A549 (cell line): ENCODE results near the gene MYOF. TPM values are rescaled to one million over a fixed set of nuclear protein-coding genes. Genes with fewer than 3 reads are reported as not detected.

ENCODE experiments used
- ATAC-seq, 2 experiments: fragments of 200-7000 bp in 1 of 2; fragments of >200 bp in 1 of 2; cut with Nextera tagmentation in 1 of 2; cut with Tn5 transposase in 1 of 2; 3 replicates each; pipeline versions ENCODE4 v1.8.0 to v1.9.1; 2018 to 2020; ENCODE audit warnings: mild to moderate bottlenecking in 1 of 2, moderate library complexity in 1 of 2
- CTCF ChIA-PET: fragments of 300-600 bp; sonication (Branson Sonifier 250); formaldehyde crosslinking; extraction: SDS; loops from one replicate; lab custom pipeline; 2021; ENCODE audit warnings: antibody characterized with exemption, inconsistent platforms; lab: Yijun Ruan, JAX
- POLR2A ChIA-PET: fragments of 350-600 bp; formaldehyde crosslinking; extraction: SDS; loops from one replicate; lab custom pipeline; 2021; ENCODE audit warnings: antibody characterized with exemption, inconsistent platforms; lab: Yijun Ruan, JAX
- DNase-seq, 2 experiments: peaks; one replicate each; pipeline versions ENCODE4 v3.0.0 to v3.0.0-alpha.2; 2011 to 2016; ENCODE audit warnings: low read depth in 1 of 2, low spot score in 1 of 2
- FAIRE-seq: peaks from 2 replicates; lab custom pipeline; 2011; peaks lifted over from hg19 to GRCh38; lab: Jason Lieb, UNC
- H3K27ac ChIP-seq, 2 experiments: fragments of >200 bp; sonication (Bioruptor Twin); formaldehyde crosslinking; 3 replicates each; pipeline ENCODE4 v1.5.1; 2016 to 2017
- H3K4me1 ChIP-seq: fragments of >200 bp; sonication (Bioruptor Twin); formaldehyde crosslinking; 3 replicates; pipeline ENCODE4 v1.6.1; 2016
- H3K4me2 ChIP-seq: fragments of >200 bp; sonication (Bioruptor Twin); formaldehyde crosslinking; 3 replicates; pipeline ENCODE4 v1.6.1; 2016
- H3K4me3 ChIP-seq: fragments of >200 bp; sonication (Bioruptor Twin); formaldehyde crosslinking; 3 replicates; pipeline ENCODE4 v1.5.1; 2016
- H3K9me3 ChIP-seq: fragments of >200 bp; sonication (Bioruptor Twin); formaldehyde crosslinking; 3 replicates; pipeline ENCODE4 v1.6.1; 2016
- CHD4 ChIP-seq: fragments of 200-600 bp; sonication (generic); IDR thresholded peaks from 2 replicates; pipeline ENCODE4 v1.6.1; 2016; ENCODE audit warnings: antibody characterized with exemption, mild to moderate bottlenecking, borderline replicate concordance
- EHF ChIP-seq: fragments of 250-450 bp; sonication (Bioruptor Pico); IDR thresholded peaks from 2 replicates; pipeline ENCODE4 v1.5.0; 2020; ENCODE audit warnings: mild to moderate bottlenecking
- ESRRA ChIP-seq: fragments of 150-350 bp; IDR thresholded peaks from 2 replicates; pipeline ENCODE4 v1.6.1; 2014; ENCODE audit warnings: mild to moderate bottlenecking, low read length, borderline replicate concordance
- FOXS1 ChIP-seq: fragments of 250-450 bp; sonication (Bioruptor Pico); IDR thresholded peaks from 2 replicates; pipeline ENCODE4 v1.5.0; 2020; ENCODE audit warnings: mild to moderate bottlenecking, moderate library complexity
- JUNB ChIP-seq: fragments of >200 bp; sonication (Bioruptor Twin); formaldehyde crosslinking; IDR thresholded peaks from 2 replicates; pipeline ENCODE4 v1.6.1; 2016
- POLR2AphosphoS2 ChIP-seq: conservative IDR thresholded peaks from 2 replicates; pipeline ENCODE4 v1.6.1; 2012; ENCODE audit warnings: low read length, improper control_type of control experiment, inconsistent platforms
- RAD21 ChIP-seq, 2 experiments: fragments of >200 bp in 1 of 2; sonication (Bioruptor Twin) in 1 of 2; formaldehyde crosslinking in 1 of 2; IDR thresholded peaks in 1 of 2; conservative IDR thresholded peaks in 1 of 2; 2 replicates in 1 of 2; 3 replicates in 1 of 2; pipeline ENCODE4 v1.6.1; 2012 to 2018; ENCODE audit warnings: inconsistent platforms in 1 of 2
- RFX5 ChIP-seq: fragments of 450-650 bp; IDR thresholded peaks from 2 replicates; pipeline ENCODE4 v1.7.1; 2014; ENCODE audit warnings: antibody characterized with exemption, mild to moderate bottlenecking, moderate library complexity
- RNF2 ChIP-seq: fragments of 200-600 bp; sonication (generic); IDR thresholded peaks from 2 replicates; pipeline ENCODE4 v1.6.1; 2016; ENCODE audit warnings: low read depth, mild to moderate bottlenecking, antibody characterized with exemption, moderate library complexity, borderline replicate concordance
- ZC3H11A ChIP-seq: fragments of 450-650 bp; IDR thresholded peaks from 2 replicates; pipeline ENCODE4 v1.6.1; 2014; ENCODE audit warnings: antibody characterized with exemption, mild to moderate bottlenecking
- WGBS: methylation state at CpG from one replicate; pipeline ENCODE4 v1.1.6; 2017; ENCODE audit errors: missing lambda C conversion rate; 5-methylcytosine and 5-hydroxymethylcytosine counted together
- polyA plus RNA-seq, 4 experiments: library from polyadenylated mRNA; depleted of rRNA in 3 of 4; stranded (reverse); fragments of >200 nt; fragmentation: RNase III in 1 of 4; extraction: RNeasy Plus Mini Kit Qiagen cat#74134 plus additional on column Dnase treatment in 1 of 4; gene quantifications; 2 replicates in 3 of 4; 3 replicates in 1 of 4; pipeline ENCODE4 v1.2.3, GENCODE V29; 2011 to 2017
- small RNA-seq, 6 experiments: library from RNA; depleted of rRNA; stranded (forward); fragments of <200 nt; gene quantifications; one replicate each; pipeline ENCODE3, GENCODE V24; 2012
- TF ChIP-seq, protein P1 (sequence below): IDR thresholded peaks from 2 replicates; pipeline ENCODE4 v1.6.1; 2012
- TF ChIP-seq, protein P2 (sequence below): fragments of 450-650 bp; IDR thresholded peaks from 2 replicates; pipeline ENCODE4 v1.6.1; 2014; ENCODE audit warnings: antibody characterized with exemption

MYOF gene
- polyA plus RNA-seq, 2 of the 4 experiments (the other 2 are of a cell fraction), result 190 to 265 TPM

DNA sequence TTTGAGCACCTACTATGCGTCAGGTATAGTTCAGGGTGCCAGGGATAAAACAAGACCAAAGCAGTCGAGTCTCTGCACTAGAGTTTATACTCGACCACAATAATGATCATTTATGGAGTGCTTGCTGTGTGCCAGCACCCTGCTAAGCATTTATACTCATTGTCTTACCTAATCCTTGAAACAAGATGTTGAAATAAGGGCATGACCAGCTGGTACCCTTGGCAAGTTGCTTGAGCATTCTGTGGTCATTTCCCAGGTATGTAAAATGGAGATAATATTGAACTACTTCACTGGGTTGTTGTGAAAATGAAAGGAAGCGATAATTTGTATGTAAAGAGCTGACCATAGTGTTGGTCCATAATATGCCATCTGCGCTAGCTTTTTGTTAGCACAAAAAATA is 223.0 kb downstream of the MYOF start:
- no peak for DNase-seq
- H3K4me2 ChIP-seq, result no peak overlapping the region
- no peak overlapping the region for H3K27ac ChIP-seq
- H3K4me1 ChIP-seq, result no peaks in the 10 kb centered on the region
- H3K9me3 ChIP-seq, result no peaks in the 10 kb centered on the region
- POLR2A ChIA-PET, result no interaction called here
- no peak overlapping the region for H3K4me3 ChIP-seq
- FAIRE-seq, result no peak
- no peak for ATAC-seq
- WGBS, result 57% methylated on average over 5 of the region's 5 CpGs
- CTCF ChIA-PET, result interaction anchor here (1.3 to 1.5 kb wide), 2 partner anchors 12 to 294 kb away, joined by 3 to 4 read pairs; no protein-coding TSS in a partner anchor
- TF ChIP-seq CHD4 (no peak), FOXS1 (no peak), EHF (no peak), RAD21 (conservative IDR thresholded peaks at IDR 0.05 in 1 of 2, IDR thresholded peaks at IDR 0.05 in 1 of 2) (no peak), ZC3H11A (no peak), RNF2 (no peak), RFX5 (no peak), POLR2AphosphoS2 (no peak), JUNB (no peak), ESRRA (no peak)
- TF ChIP-seq, protein P1, sequence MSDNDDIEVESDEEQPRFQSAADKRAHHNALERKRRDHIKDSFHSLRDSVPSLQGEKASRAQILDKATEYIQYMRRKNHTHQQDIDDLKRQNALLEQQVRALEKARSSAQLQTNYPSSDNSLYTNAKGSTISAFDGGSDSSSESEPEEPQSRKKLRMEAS, result no peak
- TF ChIP-seq, protein P2, sequence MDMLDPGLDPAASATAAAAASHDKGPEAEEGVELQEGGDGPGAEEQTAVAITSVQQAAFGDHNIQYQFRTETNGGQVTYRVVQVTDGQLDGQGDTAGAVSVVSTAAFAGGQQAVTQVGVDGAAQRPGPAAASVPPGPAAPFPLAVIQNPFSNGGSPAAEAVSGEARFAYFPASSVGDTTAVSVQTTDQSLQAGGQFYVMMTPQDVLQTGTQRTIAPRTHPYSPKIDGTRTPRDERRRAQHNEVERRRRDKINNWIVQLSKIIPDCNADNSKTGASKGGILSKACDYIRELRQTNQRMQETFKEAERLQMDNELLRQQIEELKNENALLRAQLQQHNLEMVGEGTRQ, result no peak

Small RNA genes lying within 50 kb of the gene (small RNA-seq; reads per million reads assigned to genes)
- 0 reads per million in 6 experiments for gene RNA5SP323

Other genes with a start within 250 kb of the MYOF start
- gene CEP55, start 14.3 kb upstream of the MYOF start, polyA plus RNA-seq (2011; rRNA removed), result 63.5 and 87.0 TPM in 2 replicates
- 51.2 to 57.9 TPM (median 52.4 TPM) in 3 replicates for gene CEP55, start 14.3 kb upstream of the MYOF start, polyA plus RNA-seq (2017; fragmentation: RNase III; extraction: RNeasy Plus Mini Kit Qiagen cat#74134 plus additional on column Dnase treatment)
- gene FFAR4, start 84.3 kb upstream of the MYOF start, polyA plus RNA-seq (2011; rRNA removed), result 0.17 and 0.25 TPM in 2 replicates
- gene FFAR4, start 84.3 kb upstream of the MYOF start, polyA plus RNA-seq (2017; fragmentation: RNase III; extraction: RNeasy Plus Mini Kit Qiagen cat#74134 plus additional on column Dnase treatment), result 0.15 to 0.29 TPM (median 0.17 TPM) in 3 replicates
- gene RBP4, start 118.9 kb upstream of the MYOF start, polyA plus RNA-seq (2011; rRNA removed), result 8.2 and 11.2 TPM in 2 replicates
- 5.6 to 6.2 TPM (median 6.0 TPM) in 3 replicates for gene RBP4, start 118.9 kb upstream of the MYOF start, polyA plus RNA-seq (2017; fragmentation: RNase III; extraction: RNeasy Plus Mini Kit Qiagen cat#74134 plus additional on column Dnase treatment)
- gene PDE6C, start 130.2 kb upstream of the MYOF start, polyA plus RNA-seq (2011; rRNA removed), result not detected in 2 replicates
- not detected in 3 replicates for gene PDE6C, start 130.2 kb upstream of the MYOF start, polyA plus RNA-seq (2017; fragmentation: RNase III; extraction: RNeasy Plus Mini Kit Qiagen cat#74134 plus additional on column Dnase treatment)
- 10.0 and 20.5 TPM in 2 replicates for gene FRA10AC1, start 220.3 kb upstream of the MYOF start, polyA plus RNA-seq (2011; rRNA removed)
- 10.4 to 11.1 TPM (median 10.8 TPM) in 3 replicates for gene FRA10AC1, start 220.3 kb upstream of the MYOF start, polyA plus RNA-seq (2017; fragmentation: RNase III; extraction: RNeasy Plus Mini Kit Qiagen cat#74134 plus additional on column Dnase treatment)